ENCODE measurements around the gene MRPL9. TPM values are rescaled to one million over a fixed set of nuclear protein-coding genes. Genes with fewer than 3 reads are reported as not detected.

The MRPL9 gene
- total RNA-seq (2014; rRNA removed; shearing (Covaris generic)), result 171 and 279 TPM in 2 replicates

- Histone ChIP-seq H3K36me3 (peaks cover 41% of the 10 kb centered on the region), H3K27me3 (replicated peaks) (no peaks in the 10 kb centered on the region), H3K4me3 (peak within 1 kb of the TSS; percentile 71), H3K27ac (peak within 1 kb of the TSS; percentile 76), H3K9me3 (replicated peaks) (no peaks in the 10 kb centered on the region), H3K4me1 (replicated peaks) (peaks cover 11% of the 10 kb centered on the region)
- DNase-seq (ENCODE audit: low read depth in 1 of 2, low spot score in 2 of 2), result peak; percentile 86 to 87
Measured at GRCh38 chr1:151762941-151763921, at the start of gene MRPL9. MRPL9 (minus strand) TSS chr1:151763496; CDS start chr1:151763479, 17 bp downstream.

GRCh38 chr1:151811181-151811580 lies 47.9 kb upstream of the MRPL9 start:
- H3K36me3 ChIP-seq, result no peaks in the 10 kb centered on the region
- H3K4me3 ChIP-seq, result no peak overlapping the region
- peaks cover 4% of the 10 kb centered on the region for H3K27me3 ChIP-seq (replicated peaks)
- no peak overlapping the region for H3K27ac ChIP-seq
- no peak for DNase-seq (ENCODE audit: low read depth in 1 of 2, low spot score in 2 of 2)
- H3K4me1 ChIP-seq (replicated peaks), result peaks cover 5% of the 10 kb centered on the region; the same call in 1 of the 2 replicates
- no peaks in the 10 kb centered on the region for H3K9me3 ChIP-seq (replicated peaks)

- Histone ChIP-seq H3K27me3 (replicated peaks) (peaks cover 10% of the 10 kb centered on the region), H3K27ac (peak overlapping the region; percentile 21; the same call in 1 of the 2 replicates), H3K4me3 (no peak overlapping the region), H3K9me3 (replicated peaks) (no peaks in the 10 kb centered on the region), H3K4me1 (replicated peaks) (peaks cover 5% of the 10 kb centered on the region; the same call in 1 of the 2 replicates), H3K36me3 (no peaks in the 10 kb centered on the region)
- DNase-seq (ENCODE audit: low read depth in 1 of 2, low spot score in 2 of 2), result peak in 1 of 2 experiments; percentile 19
Measured at GRCh38 chr1:151809985-151810556, 46.8 kb upstream of the MRPL9 start.

- DNase-seq (ENCODE audit: low read depth in 1 of 2, low spot score in 2 of 2), result no peak
- Histone ChIP-seq H3K27me3 (replicated peaks) (peaks cover 16% of the 10 kb centered on the region), H3K27ac (no peak overlapping the region; the same call in 1 of the 2 replicates), H3K4me1 (replicated peaks) (peaks cover 5% of the 10 kb centered on the region; the same call in 1 of the 2 replicates), H3K4me3 (no peak overlapping the region), H3K9me3 (replicated peaks) (no peaks in the 10 kb centered on the region), H3K36me3 (no peaks in the 10 kb centered on the region)
Measured at GRCh38 chr1:151809290-151809984, 46.1 kb upstream of the MRPL9 start.

GRCh38 chr1:151807766-151808165 lies 44.5 kb upstream of the MRPL9 start:
- Histone ChIP-seq H3K36me3 (no peaks in the 10 kb centered on the region), H3K9me3 (replicated peaks) (no peaks in the 10 kb centered on the region), H3K4me3 (no peak overlapping the region), H3K27me3 (replicated peaks) (peaks cover 16% of the 10 kb centered on the region), H3K27ac (no peak overlapping the region), H3K4me1 (replicated peaks) (peaks cover 5% of the 10 kb centered on the region; the same call in 1 of the 2 replicates)
- DNase-seq (ENCODE audit: low read depth in 1 of 2, low spot score in 2 of 2), result no peak

GRCh38 chr1:151807131-151807530 lies 43.8 kb upstream of the MRPL9 start:
- H3K4me1 ChIP-seq (replicated peaks), result peaks cover 5% of the 10 kb centered on the region; the same call in 1 of the 2 replicates
- peaks cover 20% of the 10 kb centered on the region for H3K27me3 ChIP-seq (replicated peaks)

GRCh38 chr1:151806170-151806569 lies 42.9 kb upstream of the MRPL9 start:
- Histone ChIP-seq H3K27ac (no peak overlapping the region), H3K9me3 (replicated peaks) (no peaks in the 10 kb centered on the region), H3K36me3 (no peaks in the 10 kb centered on the region), H3K4me1 (replicated peaks) (peaks cover 5% of the 10 kb centered on the region; the same call in 1 of the 2 replicates), H3K4me3 (no peak overlapping the region), H3K27me3 (replicated peaks) (peaks cover 27% of the 10 kb centered on the region)
- no peak for DNase-seq (ENCODE audit: low read depth in 1 of 2, low spot score in 2 of 2)

More at GRCh38 chr1:151807131-151807530, 43.8 kb upstream of the MRPL9 start:
- Histone ChIP-seq H3K27ac (no peak overlapping the region), H3K36me3 (no peaks in the 10 kb centered on the region), H3K9me3 (replicated peaks) (no peaks in the 10 kb centered on the region), H3K4me3 (no peak overlapping the region)
- no peak for DNase-seq (ENCODE audit: low read depth in 1 of 2, low spot score in 2 of 2)

- peaks cover 36% of the 10 kb centered on the region for H3K27me3 ChIP-seq (replicated peaks)
- peaks cover 5% of the 10 kb centered on the region; the same call in 1 of the 2 replicates for H3K4me1 ChIP-seq (replicated peaks)
Measured at GRCh38 chr1:151805066-151805820, 41.9 kb upstream of the MRPL9 start, which contains the start of gene LINGO4. LINGO4 (minus strand) TSS chr1:151805419; CDS start chr1:151802704, 2,715 bp downstream.

GRCh38 chr1:151803915-151804314 lies 40.6 kb upstream of the MRPL9 start:
- Histone ChIP-seq H3K4me3 (no peak overlapping the region), H3K9me3 (replicated peaks) (no peaks in the 10 kb centered on the region), H3K27ac (no peak overlapping the region), H3K27me3 (replicated peaks) (peaks cover 50% of the 10 kb centered on the region), H3K36me3 (no peaks in the 10 kb centered on the region), H3K4me1 (replicated peaks) (no peaks in the 10 kb centered on the region)
- DNase-seq (ENCODE audit: low read depth in 1 of 2, low spot score in 2 of 2), result no peak

More at GRCh38 chr1:151805066-151805820, 41.9 kb upstream of the MRPL9 start, which contains the start of gene LINGO4:
- no peaks in the 10 kb centered on the region for H3K36me3 ChIP-seq
- H3K27ac ChIP-seq, result no peak within 1 kb of the TSS
- H3K9me3 ChIP-seq (replicated peaks), result no peaks in the 10 kb centered on the region
- no peak within 1 kb of the TSS for H3K4me3 ChIP-seq
- no peak for DNase-seq (ENCODE audit: low read depth in 1 of 2, low spot score in 2 of 2)

- no peaks in the 10 kb centered on the region for H3K4me1 ChIP-seq (replicated peaks)
- no peak overlapping the region for H3K4me3 ChIP-seq
- DNase-seq (ENCODE audit: low read depth in 1 of 2, low spot score in 2 of 2), result no peak
- H3K9me3 ChIP-seq (replicated peaks), result no peaks in the 10 kb centered on the region
- peaks cover 56% of the 10 kb centered on the region for H3K27me3 ChIP-seq (replicated peaks)
- H3K27ac ChIP-seq, result no peak overlapping the region
- no peaks in the 10 kb centered on the region for H3K36me3 ChIP-seq
Measured at GRCh38 chr1:151803164-151803563, 39.9 kb upstream of the MRPL9 start.

- DNase-seq (ENCODE audit: low read depth in 1 of 2, low spot score in 2 of 2), result no peak
- no peaks in the 10 kb centered on the region for H3K9me3 ChIP-seq (replicated peaks)
- no peak overlapping the region for H3K27ac ChIP-seq
- H3K4me1 ChIP-seq (replicated peaks), result no peaks in the 10 kb centered on the region
- no peaks in the 10 kb centered on the region for H3K36me3 ChIP-seq
- no peak overlapping the region for H3K4me3 ChIP-seq
- peaks cover 52% of the 10 kb centered on the region for H3K27me3 ChIP-seq (replicated peaks)
Measured at GRCh38 chr1:151802372-151802771, 39.1 kb upstream of the MRPL9 start.

- DNase-seq (ENCODE audit: low read depth in 1 of 2, low spot score in 2 of 2), result peak in 1 of 2 experiments; percentile 39
- Histone ChIP-seq H3K4me1 (replicated peaks) (no peaks in the 10 kb centered on the region), H3K36me3 (no peaks in the 10 kb centered on the region), H3K27ac (no peak overlapping the region), H3K27me3 (replicated peaks) (peaks cover 52% of the 10 kb centered on the region), H3K9me3 (replicated peaks) (no peaks in the 10 kb centered on the region), H3K4me3 (no peak overlapping the region)
Measured at GRCh38 chr1:151801846-151802245, 38.5 kb upstream of the MRPL9 start.

Measured in SJSA1 (cell line).